ENCODE data around the gene TEX2.

GRCh38 chr17:64240741-64241347 is 22.2 kb downstream of the TEX2 start:
- no peak for TF ChIP-seq POLR2A (IDR thresholded peaks at IDR 0.05)
- TF ChIP-seq, protein P1, sequence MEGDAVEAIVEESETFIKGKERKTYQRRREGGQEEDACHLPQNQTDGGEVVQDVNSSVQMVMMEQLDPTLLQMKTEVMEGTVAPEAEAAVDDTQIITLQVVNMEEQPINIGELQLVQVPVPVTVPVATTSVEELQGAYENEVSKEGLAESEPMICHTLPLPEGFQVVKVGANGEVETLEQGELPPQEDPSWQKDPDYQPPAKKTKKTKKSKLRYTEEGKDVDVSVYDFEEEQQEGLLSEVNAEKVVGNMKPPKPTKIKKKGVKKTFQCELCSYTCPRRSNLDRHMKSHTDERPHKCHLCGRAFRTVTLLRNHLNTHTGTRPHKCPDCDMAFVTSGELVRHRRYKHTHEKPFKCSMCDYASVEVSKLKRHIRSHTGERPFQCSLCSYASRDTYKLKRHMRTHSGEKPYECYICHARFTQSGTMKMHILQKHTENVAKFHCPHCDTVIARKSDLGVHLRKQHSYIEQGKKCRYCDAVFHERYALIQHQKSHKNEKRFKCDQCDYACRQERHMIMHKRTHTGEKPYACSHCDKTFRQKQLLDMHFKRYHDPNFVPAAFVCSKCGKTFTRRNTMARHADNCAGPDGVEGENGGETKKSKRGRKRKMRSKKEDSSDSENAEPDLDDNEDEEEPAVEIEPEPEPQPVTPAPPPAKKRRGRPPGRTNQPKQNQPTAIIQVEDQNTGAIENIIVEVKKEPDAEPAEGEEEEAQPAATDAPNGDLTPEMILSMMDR (IDR thresholded peaks at IDR 0.05) = no peak
